ENCODE measurements around the gene NBPF4.
"Not testable (repeated sequence)": the region's sequence is repeated elsewhere in the genome, so short reads cannot be mapped to it uniquely, and the experiment has no call there.

Gene NBPF4, protein sequence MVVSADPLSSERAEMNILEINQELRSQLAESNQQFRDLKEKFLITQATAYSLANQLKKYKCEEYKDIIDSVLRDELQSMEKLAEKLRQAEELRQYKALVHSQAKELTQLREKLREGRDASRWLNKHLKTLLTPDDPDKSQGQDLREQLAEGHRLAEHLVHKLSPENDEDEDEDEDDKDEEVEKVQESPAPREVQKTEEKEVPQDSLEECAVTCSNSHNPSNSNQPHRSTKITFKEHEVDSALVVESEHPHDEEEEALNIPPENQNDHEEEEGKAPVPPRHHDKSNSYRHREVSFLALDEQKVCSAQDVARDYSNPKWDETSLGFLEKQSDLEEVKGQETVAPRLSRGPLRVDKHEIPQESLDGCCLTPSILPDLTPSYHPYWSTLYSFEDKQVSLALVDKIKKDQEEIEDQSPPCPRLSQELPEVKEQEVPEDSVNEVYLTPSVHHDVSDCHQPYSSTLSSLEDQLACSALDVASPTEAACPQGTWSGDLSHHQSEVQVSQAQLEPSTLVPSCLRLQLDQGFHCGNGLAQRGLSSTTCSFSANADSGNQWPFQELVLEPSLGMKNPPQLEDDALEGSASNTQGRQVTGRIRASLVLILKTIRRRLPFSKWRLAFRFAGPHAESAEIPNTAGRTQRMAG

DNA sequence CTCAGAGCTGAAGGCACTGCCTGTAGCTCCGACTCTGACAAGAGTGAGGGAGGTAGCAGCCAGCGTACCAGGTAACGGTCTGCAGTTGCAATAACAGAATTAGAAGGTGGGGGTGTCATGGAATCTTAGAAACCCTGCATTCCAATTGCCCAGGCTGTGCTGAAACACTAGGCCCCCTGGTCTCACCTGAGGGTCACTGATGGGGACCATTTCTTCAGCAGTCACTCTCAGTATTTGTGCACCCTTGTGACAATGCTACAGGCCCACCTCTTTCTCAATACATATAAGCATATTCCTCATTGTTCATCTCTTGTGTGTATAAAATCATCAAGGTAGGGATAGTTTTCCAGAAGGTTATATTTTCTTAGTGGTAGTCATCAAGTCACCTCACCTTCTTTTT, at the start of gene NBPF4:
Gene NBPF4, minus strand, starts transcription at position 101 of the 400 bp plus-strand sequence. CDS start 315 bp downstream, outside the sequence.
- not testable (repeated sequence) for DNase-seq

DNA sequence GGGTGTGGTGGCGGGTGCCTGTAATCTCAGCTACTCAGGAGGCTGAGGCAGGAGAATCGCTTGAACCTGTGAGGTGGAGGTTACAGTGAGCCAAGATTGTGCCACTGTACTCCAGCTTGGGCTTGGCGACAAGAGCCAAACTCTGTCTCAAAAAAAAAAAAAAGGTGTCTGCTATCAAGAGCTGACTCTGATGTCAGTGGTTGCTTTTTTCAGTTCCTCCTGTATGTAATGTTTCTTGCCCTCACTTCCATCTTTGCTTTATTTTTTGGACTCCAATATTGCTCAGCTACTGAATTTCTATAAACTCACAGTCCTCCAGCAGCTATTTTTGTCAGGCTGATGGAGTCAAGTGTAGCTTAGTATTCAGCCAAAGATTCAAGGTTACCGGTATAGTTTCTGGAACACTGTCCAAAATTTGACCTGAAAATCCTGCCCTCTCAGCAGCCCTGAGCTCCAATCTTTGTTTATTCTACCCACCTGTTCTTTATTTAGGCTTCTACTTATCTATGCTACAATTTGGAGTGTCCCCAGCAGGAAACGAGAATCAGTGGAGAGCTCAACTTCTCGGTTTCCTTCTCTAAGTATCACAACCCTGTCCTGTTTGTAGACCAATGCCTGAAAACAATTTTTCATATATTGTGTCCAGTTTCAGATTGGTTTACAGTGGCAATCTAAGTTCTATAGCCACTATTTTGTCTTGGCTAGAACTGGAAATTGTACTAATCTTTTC, 38.8 kb upstream of the NBPF4 start:
- DNase-seq: not testable (repeated sequence)

DNA sequence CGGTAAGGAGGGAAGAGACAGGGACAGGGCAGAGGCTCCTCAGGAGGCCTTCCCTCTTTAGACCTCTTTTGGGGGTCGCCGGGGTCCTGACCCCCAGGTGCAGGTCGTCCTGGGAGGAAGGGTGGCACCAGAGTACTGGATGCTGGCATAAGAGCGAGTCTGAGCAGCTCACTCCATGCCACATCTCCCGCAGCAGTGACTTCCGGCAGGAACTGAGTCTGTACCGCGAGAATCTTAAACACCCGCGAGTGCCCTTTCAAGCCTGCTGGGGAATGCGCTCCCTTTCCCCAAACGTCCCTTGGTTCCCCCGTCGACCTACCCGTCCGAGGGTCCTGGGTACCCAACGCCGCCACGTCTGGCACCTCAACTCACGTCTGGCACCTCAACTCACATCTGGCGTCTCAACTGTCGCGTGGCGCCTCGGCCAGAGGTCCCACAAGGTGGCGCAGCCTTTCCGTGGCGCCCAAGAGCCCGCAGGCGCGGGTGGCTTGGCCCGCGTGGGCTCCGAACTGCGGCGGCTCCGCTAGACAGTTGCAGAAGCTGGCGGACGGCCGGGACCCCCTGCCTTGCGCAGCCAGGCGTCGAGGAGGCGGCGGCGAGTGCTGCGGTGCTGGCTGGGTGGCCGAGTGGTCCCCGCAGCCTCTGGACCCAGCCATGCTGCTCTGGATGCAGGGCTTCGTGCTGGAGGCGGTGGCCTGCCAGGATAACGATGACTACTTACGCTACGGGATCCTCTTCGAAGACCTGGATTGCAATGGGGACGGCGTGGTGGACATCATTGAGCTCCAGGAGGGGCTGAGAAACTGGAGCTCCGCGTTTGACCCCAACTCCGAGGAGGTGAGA, 28.8 kb upstream of the NBPF4 start:
- DNase-seq: not testable (repeated sequence)

DNA sequence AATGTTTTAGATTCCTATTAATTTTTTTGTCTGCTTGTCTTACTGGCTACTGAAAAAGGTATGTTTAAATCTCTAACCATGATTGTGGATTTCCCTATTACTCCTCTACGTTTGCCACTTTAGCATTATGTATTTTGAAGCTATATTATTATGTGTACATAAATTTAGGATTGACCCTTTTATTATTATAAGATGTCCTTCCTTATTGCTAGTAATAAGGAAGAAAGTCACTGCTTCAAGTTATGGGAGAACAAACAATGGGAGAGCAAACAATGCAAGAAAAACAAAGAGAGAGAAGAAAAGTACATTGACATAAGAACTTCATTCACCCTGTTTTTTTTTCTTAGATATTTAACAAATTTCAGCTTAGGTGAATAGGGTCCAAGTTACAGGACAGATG, 23.2 kb upstream of the NBPF4 start:
- DNase-seq: not testable (repeated sequence)

DNA sequence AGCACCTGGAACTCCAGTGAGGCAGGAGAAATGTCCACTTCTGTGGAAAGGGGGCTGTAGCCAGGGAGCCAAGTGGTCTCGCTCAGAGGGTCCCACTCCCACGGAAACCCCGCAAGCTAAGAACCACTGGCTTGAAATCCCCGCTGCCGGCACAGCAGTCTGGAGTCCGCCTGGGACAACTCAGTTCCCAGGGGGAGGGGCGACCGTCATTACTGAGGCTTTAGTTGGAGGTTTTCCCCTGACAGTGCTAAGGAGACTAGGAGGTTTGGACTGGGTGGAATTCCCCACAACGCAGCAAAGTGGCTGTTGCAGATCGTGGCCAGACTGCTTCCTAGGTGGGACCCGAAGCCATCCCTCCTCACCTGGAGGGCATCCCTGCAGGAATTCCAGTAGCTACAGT, 18.1 kb upstream of the NBPF4 start:
- DNase-seq: not testable (repeated sequence)

DNA sequence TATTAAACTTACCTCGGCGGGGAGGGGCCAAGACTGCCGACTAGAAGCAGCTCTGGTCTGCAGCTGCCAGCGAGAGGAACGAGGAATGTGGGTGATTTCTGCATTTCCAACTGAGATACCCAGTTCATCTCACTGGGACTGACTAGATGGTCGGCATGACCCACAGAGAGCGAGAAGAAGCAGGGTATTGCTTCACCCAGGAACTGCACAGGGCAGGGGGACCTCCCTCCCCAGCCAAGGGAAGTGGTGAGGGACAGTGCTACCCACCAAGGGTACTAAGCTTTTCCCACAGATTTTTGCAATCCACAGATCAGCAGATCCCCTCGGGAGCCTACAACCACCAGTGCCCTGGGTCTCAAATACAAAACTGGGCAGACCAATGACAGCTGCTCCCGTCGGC, 17.6 kb upstream of the NBPF4 start:
- DNase-seq: not testable (repeated sequence)

DNA sequence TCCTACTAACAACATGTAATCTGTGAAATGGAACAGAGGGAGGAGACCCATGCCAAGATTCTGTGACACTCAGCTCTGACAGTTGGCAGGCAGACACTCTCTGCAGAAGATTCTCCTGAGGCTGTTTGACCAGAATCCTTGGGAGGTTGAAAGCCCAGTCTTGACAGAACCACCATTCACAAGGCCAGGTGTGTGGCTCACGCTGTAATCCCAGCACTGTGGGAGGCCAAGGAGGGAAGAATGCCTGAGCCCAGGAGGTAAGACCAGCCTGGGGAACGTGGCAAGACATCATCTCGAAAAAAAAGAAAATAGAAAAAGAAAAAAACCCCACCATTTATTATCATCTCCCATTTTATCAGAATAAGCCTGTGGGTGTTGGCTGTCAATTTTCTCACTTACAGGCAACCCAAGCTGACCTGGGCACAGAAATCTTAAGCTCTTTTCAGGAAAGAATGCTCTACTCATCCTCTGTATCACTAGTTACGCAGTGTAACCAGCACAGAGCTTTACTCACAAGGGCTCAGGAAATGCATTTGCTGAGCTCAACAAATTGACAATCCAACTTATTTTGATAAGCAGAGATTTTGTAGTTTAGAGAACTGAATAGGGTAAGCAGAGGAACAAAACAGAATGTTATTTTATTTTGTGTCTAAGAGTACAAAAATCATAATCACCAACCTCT, 16.8 kb upstream of the NBPF4 start:
- DNase-seq: not testable (repeated sequence)

DNA sequence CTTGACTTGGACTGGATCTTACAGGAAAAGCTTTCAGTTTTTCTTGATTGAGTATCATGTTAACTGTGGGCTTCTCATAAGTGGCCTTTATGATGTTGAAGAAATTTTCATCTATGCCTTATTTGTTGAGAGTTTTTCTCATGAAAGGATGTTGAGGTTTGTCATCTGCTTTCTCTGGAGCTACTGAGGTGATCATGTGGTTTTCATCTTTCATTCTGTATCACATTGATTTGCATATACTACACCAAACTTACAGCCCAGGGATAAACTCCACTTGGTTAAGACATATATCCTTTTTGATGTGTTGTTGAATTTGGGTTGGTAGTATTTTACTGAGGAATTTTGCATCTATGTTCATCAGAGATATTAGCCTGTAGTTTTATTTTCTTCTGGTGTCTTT, 11.6 kb upstream of the NBPF4 start:
- not testable (repeated sequence) for DNase-seq

DNA sequence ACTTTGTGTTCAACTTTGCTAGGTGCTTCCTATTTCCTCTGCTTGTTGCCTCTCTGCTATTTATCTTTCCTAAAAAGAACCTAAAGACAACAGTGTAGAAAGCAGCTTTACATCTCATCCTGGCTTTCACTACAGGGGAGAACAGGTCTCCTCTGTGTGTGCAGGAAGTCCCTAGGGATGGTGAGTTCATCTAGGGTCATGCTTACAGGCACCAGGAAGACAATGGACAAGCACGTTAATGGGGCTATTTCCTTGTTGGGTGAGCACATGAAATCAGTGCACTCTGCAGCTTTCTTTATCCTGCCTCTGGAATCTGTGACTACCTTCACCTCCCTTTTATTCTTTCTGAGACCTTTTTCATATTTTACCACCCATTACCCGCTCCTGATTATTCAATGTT, 4.5 kb downstream of the NBPF4 start:
- not testable (repeated sequence) for DNase-seq

DNA sequence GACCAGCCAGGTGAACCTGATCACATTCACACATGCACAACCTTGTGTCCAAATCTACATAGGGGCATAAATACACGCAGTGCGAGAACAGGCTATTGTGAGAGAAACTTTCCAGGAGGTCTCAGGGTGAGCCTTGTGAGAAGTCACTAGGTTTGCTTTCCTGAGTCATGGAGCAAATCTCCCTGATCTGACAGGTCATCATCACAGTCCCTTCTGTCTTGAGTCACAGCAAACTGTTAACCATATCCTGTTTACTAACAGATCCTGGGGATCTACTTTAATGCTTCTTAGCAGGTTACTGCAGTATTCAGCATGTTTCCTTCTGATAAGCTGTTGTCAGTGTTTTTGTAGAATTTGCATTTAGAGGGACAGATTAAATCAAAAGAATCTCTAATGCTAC, 8.6 kb downstream of the NBPF4 start:
- not testable (repeated sequence) for DNase-seq

DNA sequence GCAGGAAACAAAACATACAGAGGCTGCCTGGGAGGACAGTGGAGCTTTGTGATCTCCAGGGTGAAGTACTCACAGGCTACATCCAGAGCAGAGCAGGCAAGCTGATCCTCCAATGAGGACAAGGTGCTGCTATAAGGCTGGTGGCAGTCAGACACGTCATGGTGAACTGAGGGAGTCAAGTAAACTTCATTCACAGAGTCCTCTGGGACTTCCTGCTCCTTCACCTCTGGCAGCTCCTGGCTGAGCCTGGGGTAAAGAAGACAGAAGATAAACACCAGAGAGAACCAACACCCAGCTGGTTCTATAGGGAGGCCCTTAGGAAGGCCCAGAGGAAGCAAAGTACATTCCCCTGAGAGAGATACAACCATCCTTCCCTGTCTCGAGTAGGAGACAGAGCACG, 11.7 kb downstream of the NBPF4 start:
- DNase-seq: not testable (repeated sequence)

DNA sequence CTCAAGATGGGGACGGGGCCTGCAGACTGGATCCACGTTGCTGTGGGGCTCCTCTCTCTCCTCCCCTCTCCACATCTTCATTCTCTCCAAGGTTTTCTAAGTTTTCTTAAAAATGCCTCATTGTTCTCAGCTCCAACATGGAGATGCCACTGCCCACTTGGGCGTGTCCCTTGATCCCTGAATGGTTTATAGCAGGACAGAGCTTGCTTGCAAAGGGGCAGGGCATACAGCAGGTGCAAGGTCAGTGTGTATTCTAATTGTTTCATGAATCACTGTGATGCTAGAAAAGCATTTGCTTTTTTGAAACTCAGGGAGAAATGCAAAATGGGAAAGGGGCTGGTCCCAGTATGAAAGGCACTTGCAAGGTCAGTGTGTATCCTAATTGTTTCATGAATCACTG, 13.9 kb downstream of the NBPF4 start:
- DNase-seq: not testable (repeated sequence)

DNA sequence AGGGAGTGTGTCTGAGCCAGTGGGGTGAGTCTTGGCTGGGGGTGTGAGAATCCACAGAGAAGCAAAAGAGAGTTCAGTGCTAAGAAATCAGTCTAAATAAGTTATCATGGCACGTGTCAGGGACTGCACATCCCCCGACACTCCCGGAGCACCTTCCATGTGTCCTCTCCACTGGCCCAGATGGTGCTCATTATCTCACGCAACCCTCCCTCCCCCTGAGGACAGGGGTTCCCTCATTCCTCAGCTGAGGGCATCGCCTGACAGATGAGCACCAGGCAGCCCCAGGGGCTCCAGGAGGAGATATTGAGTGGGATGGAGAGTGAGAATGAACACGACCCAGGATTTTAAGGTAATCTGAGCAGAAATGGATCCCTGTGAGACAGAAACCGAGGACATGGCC, 16.1 kb downstream of the NBPF4 start:
- DNase-seq: not testable (repeated sequence)

DNA sequence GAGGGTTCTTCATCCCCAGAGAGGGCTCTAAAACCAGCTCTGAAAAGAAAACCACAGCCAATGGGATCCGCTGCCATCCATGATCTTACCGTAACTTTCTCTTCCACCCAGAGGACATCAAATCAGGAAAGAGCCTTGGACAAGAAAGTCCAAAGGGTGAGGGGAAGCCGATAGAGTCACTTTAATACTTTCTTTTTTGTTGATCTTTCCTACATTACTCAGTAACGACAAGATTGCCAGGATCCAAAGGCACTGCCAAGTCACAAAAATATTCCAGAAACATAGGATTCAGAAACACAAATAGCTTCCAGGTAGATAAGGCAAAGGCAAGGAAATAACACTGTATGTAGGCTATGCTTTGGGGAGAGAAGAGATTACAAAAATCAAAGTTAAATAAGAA, 17.0 kb downstream of the NBPF4 start:
- not testable (repeated sequence) for DNase-seq

DNA sequence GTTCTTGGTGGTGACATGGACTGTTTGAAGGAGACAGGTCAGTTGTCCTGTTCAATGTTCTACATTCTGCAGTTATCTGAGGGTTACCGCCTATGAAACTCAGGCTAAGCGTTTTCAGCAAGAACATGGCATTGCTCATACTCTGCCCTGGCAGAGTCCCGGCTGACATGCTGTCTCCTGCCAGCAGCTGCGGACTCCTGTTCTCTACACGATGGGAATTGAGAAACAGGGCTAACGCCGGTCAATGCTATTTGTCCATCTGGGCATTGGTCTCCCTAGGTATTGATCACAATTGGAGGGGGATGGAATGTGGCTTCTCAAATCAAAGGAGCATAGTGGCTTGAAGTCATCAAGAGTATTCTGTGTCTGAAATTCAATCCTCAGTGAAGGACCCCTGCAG, 20.6 kb downstream of the NBPF4 start:
- not testable (repeated sequence) for DNase-seq

DNA sequence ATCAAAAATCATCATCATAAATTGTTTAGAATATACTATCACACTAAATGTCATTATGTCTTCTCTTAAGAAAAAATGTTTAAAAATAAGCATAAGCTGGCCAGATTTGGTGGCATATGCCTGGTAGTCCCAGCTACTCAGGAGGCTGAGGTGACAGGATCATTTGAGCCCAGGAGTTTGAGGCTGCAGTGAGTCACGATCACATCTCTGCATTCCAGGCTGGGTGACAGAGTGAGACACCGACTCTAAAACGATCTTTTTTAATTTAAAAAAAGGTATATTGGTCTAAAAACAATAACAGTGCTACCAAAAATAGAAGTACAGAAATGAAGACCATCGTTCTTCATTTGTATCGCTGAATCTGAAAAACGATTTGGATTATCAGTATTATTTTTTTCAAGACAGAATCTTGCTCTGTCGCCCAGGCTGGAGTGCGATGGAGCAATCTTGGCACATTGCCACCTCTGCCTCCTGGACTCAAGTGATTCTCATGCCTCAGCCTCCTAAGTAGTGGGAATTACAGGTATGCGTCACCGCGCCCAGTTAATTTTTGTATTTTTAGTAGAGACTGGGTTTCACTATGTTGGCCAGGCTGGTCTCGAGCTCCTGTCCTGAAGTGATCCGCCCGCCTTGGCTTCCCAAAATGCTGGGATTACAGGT, 26.2 kb downstream of the NBPF4 start:
- not testable (repeated sequence) for DNase-seq

DNA sequence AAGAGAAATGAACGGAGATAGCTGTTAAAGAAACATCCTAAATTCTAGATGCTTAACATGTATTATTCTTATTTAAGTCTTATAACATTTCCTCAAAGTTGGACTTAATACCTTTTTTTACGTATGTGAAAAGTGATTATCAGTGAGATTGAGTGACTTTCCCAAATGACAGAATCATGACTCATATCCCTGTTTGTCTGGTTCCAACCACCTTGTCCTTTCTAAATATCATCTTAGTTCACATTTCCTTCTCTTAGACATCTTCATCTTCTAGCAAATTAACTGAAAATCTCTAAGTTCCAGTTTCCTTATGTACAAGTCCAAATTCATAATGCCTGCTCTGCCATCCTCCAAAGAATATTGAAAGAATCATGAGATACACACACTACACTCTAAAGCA, 26.9 kb downstream of the NBPF4 start:
- not testable (repeated sequence) for DNase-seq

DNA sequence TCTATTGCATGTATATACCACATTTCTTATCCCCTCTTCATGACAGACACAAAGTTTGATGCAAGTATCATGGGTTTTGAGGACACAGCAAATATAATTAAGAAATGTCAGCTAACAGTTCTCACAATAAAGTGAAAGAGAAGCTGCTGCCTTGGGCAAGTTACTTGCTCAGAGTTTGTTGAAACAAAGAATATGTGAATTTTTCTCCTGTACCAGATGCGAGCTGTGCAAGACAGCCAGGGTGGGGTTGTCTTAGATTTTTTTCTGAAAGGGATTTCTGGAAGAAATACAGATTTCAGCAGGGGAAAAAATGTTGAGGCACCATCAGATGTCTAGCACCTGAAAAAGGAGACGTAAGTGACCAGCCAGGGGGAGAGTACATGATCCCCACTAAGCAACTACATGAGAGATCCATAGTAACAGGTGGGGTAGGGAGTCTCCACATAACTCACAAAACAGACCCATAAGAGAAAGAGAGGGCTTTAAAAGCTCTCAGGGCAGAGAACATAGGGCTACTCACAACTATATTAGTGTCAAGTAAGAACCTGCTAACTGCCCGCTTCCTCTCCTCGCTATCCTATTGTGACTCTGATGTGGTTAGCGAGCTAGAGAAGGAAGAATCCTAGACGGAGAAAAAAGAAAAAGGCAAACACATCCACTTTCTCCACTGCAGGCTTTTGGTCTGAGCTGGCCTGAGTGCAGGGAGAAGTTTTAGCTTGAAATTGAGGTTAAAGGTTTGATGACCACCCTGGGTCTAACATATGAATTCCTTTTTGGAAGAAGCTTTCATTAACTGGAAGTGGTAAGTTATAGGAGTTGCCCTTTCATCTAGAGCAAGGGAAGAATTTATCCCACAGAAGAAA, 27.6 kb downstream of the NBPF4 start:
- DNase-seq: not testable (repeated sequence)

DNA sequence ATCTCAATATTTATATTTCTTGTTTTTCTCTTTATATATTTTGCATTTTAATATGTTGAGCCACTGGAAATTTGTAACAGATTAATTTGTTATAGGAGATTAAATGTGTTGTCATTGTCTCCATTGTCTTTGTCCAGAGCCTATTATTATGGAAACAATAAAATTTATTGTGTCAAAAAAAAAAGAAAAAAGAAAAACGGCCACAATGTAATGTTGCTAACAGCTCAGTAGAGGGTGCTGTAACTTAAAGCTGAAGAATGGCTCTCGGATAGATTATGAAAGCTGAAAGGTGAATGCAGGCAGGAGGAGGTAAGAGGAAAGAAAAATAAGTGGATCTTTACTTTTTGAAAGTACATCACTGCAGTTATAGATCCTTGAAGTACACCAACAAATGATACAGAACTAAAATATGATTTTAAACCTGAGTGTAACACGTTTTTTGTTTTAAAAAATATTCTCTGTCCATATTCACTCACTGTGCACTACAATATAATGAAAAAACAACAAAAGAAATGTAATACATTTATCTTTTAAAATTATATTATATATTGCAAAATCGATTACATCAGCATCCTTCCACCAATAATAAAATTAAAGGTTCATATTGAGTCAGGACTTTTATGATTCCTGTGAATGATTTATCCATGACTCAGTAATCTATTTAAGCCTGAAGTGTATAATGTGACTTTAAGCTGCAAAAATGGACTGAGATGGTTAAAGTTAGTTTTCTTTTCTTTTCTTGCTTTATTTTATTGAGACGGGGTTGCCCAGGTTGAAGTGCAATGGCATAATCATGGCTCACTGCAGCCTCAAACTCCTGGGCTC, 29.0 kb downstream of the NBPF4 start:
- not testable (repeated sequence) for DNase-seq
